Smooth muscle cell of bladder (primary cell): Measurements from ENCODE around the gene DEPDC5. TPM values are rescaled to one million over a fixed set of nuclear protein-coding genes. Genes with fewer than 3 reads are reported as not detected.

Experiments
- total RNA-seq: library from RNA; depleted of rRNA; stranded (reverse); fragments of >200 nt; gene quantifications from 2 replicates; pipeline ENCODE4 v1.2.3, GENCODE V29; 2014

The DEPDC5 gene
- 7.0 and 9.1 TPM in 2 replicates for total RNA-seq

GRCh38 chr22:31753634-31754501 lies at the start of gene DEPDC5:
Gene DEPDC5, plus strand, starts transcription at chr22:31754019. Its CDS starts 903 bp downstream, at chr22:31754922.

GRCh38 chr22:31749636-31750364 lies 4.0 kb upstream of the DEPDC5 start, which contains the start of gene PRR14L:
Gene PRR14L, minus strand, starts transcription at chr22:31750132. Its CDS starts 11,272 bp downstream, at chr22:31738860.

GRCh38 chr22:31943978-31944699 lies 190.3 kb downstream of the DEPDC5 start, which contains the start of gene YWHAH:
Gene YWHAH, plus strand, starts transcription at chr22:31944535. Its CDS starts 199 bp downstream, at chr22:31944734.

Other genes starting within 250 kb of the DEPDC5 start
- gene PISD, start 91.8 kb upstream of the DEPDC5 start, total RNA-seq: 25.0 and 34.9 TPM in 2 replicates
- gene PRR14L, start 3.9 kb upstream of the DEPDC5 start, total RNA-seq: 11.9 and 16.3 TPM in 2 replicates
- gene YWHAH, start 190.5 kb downstream of the DEPDC5 start, total RNA-seq: 41.1 and 54.2 TPM in 2 replicates